ENCODE measurements around the gene ZNF398. TPM values are rescaled to one million over a fixed set of nuclear protein-coding genes. Genes with fewer than 3 reads are reported as not detected.

The ZNF398 gene
- total RNA-seq, 1 donor from 2014 or later, result 9.9 TPM

- no peak for DNase-seq (ENCODE audit: low spot score)
- no peaks in the 10 kb centered on the region for H3F3A ChIP-seq (ENCODE audit: low read depth)
- no peak overlapping the region for H3K27ac Mint-ChIP-seq
- no peaks in the 10 kb centered on the region for H3K4me1 Mint-ChIP-seq
- H3K27me3 ChIP-seq, result no peaks in the 10 kb centered on the region
- H3K27me3 Mint-ChIP-seq (ENCODE audit: insufficient read depth, low read depth), result no peaks in the 10 kb centered on the region
- H3K36me3 Mint-ChIP-seq, result peaks cover 11% of the 10 kb centered on the region
- no peaks in the 10 kb centered on the region for H3K9me3 Mint-ChIP-seq
- H2AFZ ChIP-seq (replicated peaks), result no peak overlapping the region
- no peak overlapping the region for H3K4me3 ChIP-seq
- TF ChIP-seq EZH2phosphoT487 (IDR thresholded peaks at IDR 0.05), result no peak
- TF ChIP-seq EZH2 (IDR thresholded peaks at IDR 0.05), result no peak
- no peak for TF ChIP-seq CTCF (IDR thresholded peaks at IDR 0.05)
- H3K9ac ChIP-seq, result no peak overlapping the region
- H3K4me1 ChIP-seq, result no peaks in the 10 kb centered on the region
- H3K79me2 ChIP-seq (ENCODE audit: low read depth), result no peaks in the 10 kb centered on the region
- H3K4me2 ChIP-seq, result no peak overlapping the region
- no peak overlapping the region for H3K27ac ChIP-seq
- no peaks in the 10 kb centered on the region for H4K20me1 ChIP-seq (ENCODE audit: low read depth)
- no peaks in the 10 kb centered on the region for H3K9me3 ChIP-seq (ENCODE audit: low read depth)
- peaks cover 6% of the 10 kb centered on the region for H3K36me3 ChIP-seq
- H3K4me3 Mint-ChIP-seq, result no peak overlapping the region
Measured at GRCh38 chr7:149172534-149172920, 25.3 kb downstream of the ZNF398 start.

- DNase-seq (ENCODE audit: low spot score), result no peak
- H3K9me3 ChIP-seq (ENCODE audit: low read depth), result no peaks in the 10 kb centered on the region
- H3K27me3 ChIP-seq, result no peaks in the 10 kb centered on the region
- H3K4me3 ChIP-seq, result no peak overlapping the region
- TF ChIP-seq CTCF (IDR thresholded peaks at IDR 0.05) (no peak), EZH2 (IDR thresholded peaks at IDR 0.05) (no peak), EZH2phosphoT487 (IDR thresholded peaks at IDR 0.05) (no peak)
- peaks cover 19% of the 10 kb centered on the region for H3K36me3 Mint-ChIP-seq
- no peaks in the 10 kb centered on the region for H3K4me1 ChIP-seq
- H3K4me3 Mint-ChIP-seq, result no peak overlapping the region
- no peaks in the 10 kb centered on the region for H3K79me2 ChIP-seq (ENCODE audit: low read depth)
- H2AFZ ChIP-seq (replicated peaks), result no peak overlapping the region
- H4K20me1 ChIP-seq (ENCODE audit: low read depth), result no peaks in the 10 kb centered on the region
- no peak overlapping the region for H3K27ac ChIP-seq
- no peaks in the 10 kb centered on the region for H3K4me1 Mint-ChIP-seq
- H3K9ac ChIP-seq, result no peak overlapping the region
- H3K36me3 ChIP-seq, result peaks cover 9% of the 10 kb centered on the region
- no peaks in the 10 kb centered on the region for H3K9me3 Mint-ChIP-seq
- H3K27me3 Mint-ChIP-seq (ENCODE audit: insufficient read depth, low read depth), result no peaks in the 10 kb centered on the region
- no peak overlapping the region for H3K27ac Mint-ChIP-seq
- H3F3A ChIP-seq (ENCODE audit: low read depth), result no peaks in the 10 kb centered on the region
- H3K4me2 ChIP-seq, result no peak overlapping the region
Measured at GRCh38 chr7:149175150-149175549, 27.9 kb downstream of the ZNF398 start.

GRCh38 chr7:149179241-149179640 lies 32.0 kb downstream of the ZNF398 start:
- no peak overlapping the region for H2AFZ ChIP-seq (replicated peaks)
- H3K4me2 ChIP-seq, result no peak overlapping the region
- H4K20me1 ChIP-seq (ENCODE audit: low read depth), result no peaks in the 10 kb centered on the region
- no peaks in the 10 kb centered on the region for H3K79me2 ChIP-seq (ENCODE audit: low read depth)
- no peaks in the 10 kb centered on the region for H3K27me3 ChIP-seq
- H3K36me3 ChIP-seq, result peaks cover 12% of the 10 kb centered on the region
- no peak for TF ChIP-seq CTCF (IDR thresholded peaks at IDR 0.05)
- Mint-ChIP-seq H3K9me3 (no peaks in the 10 kb centered on the region), H3K36me3 (peaks cover 24% of the 10 kb centered on the region), H3K4me3 (no peak overlapping the region), H3K27ac (no peak overlapping the region), H3K4me1 (no peaks in the 10 kb centered on the region), H3K27me3 (ENCODE audit: insufficient read depth, low read depth) (peaks cover 2% of the 10 kb centered on the region)
- DNase-seq (ENCODE audit: low spot score), result no peak
- H3F3A ChIP-seq (ENCODE audit: low read depth), result no peaks in the 10 kb centered on the region
- no peaks in the 10 kb centered on the region for H3K4me1 ChIP-seq
- no peak overlapping the region for H3K27ac ChIP-seq
- no peak overlapping the region for H3K4me3 ChIP-seq
- no peak overlapping the region for H3K9ac ChIP-seq
- no peaks in the 10 kb centered on the region for H3K9me3 ChIP-seq (ENCODE audit: low read depth)
